NCI-H2171 treated with DMSO at 0.1 percent for 48 hours (cell line): ENCODE data around the gene LRRN3.

Source experiments
- DNase-seq: peaks from one replicate; lab custom pipeline; 2025; lab: John Stamatoyannopoulos, UW

LRRN3 gene

DNA sequence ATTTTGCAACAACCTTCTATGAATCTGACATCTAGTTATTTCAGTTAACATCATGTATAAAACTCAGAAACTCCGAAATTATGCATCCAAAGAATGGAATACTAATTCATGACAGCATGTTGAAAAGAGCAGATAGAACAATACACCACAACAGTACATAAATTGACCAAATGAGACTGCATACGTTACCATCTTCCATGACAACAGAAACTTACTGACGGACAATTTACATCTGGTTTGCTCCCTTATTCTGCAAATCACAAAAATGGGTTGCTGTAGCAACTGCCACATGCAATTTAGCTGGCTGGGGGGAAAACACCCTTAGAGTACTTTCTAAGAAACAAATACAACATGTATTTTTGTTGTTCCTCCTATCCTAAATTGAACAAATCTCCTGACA, 14.3 kb downstream of the LRRN3 start:
- DNase-seq = no peak

DNA sequence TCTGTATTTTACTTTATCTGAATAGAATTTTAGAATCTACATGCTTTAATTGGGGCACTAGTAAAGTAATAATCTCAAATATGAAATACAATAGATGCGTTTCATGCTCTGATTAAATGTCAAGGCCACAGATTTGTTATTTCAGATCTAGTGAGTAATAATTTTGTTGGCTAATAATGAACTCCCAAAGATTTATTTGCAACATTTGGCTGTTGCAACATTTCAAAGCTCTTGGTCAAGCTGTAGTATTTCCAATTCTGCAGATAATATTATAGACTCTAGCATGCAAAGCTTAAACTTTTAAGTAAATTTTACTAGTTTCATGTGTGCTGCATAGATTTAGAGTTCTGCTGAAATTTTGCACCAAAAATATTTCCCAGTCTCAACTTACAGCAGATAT, 16.7 kb downstream of the LRRN3 start:
- DNase-seq = no peak

DNA sequence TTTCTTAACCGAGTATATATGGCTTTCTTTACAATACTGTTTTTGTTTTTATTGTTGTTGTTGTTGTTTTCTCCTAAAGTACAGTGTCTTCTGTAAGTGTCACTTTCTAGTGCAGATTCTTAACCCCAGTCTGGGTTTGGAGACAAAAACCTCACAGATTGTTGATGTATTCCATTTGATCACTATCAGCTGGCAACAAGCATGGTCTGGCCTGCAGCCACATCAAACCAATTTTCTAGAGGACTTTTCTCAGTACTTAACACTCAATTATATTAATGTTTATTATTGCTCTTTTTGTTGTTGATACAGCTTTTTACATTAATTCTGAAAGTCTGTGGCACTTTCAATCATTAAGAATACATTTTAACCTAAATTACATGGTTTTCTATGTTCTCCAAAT, 17.1 kb downstream of the LRRN3 start:
- DNase-seq = no peak

DNA sequence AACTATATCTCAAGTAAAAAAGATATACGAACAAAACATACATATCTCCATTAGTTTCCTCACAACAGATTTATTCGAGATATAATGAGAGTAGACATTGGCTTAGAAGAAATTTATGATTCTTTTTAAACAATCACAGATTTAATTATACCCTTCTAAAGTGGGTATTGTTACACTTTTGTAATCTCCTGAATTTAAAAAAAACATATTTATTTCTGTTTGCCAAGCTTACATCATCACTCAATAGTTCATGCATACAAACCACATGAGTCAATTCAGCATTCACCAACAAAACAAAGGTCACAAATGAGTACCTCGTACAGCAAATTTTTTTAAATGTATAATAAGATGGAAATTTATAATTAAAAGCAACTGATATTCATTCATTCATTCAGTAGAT, 17.6 kb downstream of the LRRN3 start:
- no peak for DNase-seq

DNA sequence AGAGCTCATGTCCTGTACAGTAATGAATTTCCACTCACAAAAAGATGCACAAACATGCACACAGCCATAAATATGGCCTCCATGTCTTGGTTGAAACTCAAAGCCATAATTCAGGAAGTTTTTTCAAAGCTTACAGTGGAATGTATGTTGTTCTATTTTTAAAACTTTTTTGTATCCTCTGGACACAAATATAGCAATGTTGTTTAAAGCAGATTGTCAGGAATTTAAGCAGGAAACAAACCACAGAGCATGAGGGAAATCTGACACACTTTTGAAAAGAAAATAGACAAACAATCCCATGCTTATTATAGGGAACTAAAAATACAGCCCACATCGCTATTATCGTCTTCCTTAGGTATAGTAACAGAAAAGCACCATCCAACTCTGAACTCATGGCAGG, 21.5 kb downstream of the LRRN3 start:
- no peak for DNase-seq

DNA sequence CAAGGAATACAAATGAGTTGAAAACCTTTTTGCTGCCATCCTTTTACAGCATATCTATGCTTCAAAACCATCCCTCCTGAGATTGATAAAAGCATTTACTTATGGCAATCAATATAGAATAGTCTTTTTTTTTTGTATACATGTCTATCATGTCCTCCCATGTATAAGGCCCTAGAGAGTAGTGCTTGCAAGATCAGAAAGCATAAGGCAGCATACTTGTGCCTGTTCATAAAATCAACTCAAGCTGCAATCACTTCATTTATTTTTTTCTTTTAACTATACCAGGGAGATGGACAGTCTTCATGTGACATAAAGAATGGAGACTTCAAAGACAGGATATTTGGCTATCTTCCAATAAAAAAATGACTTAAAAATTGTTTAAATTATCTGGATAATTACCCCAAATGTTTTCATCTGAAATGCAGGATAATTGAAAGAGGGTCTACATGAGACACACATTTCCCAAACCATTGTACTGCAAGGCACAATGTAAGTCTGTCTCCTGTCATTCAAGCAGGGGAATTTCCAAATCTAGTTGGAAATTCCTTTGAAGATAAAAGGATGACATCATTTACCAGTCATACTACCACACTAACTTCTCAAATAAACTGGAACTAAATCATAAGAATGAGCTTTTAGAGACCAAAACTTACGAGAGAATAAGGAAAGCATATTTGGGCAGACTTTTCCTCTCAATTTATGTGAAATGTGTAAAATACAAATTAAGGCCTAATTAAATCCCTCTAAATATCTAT, 22.5 kb downstream of the LRRN3 start:
- DNase-seq = no peak

DNA sequence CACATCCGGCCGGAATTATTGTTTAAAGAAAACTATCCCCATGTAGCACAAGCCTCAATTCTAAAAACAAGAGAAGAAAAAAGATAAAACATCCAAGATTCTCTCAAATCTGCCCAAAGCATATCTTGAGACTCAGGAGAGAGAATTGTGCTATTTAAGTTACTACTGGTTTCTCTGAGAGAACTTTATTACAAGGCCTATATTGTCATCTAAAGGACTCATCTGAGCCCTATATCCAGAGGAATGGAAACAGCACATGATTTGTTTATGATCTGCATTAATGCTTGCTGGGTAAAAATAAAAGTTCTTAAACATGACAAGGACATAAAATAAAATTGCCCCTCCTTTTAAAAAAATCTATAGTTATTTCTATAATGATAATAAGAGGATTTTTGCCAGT, 25.0 kb downstream of the LRRN3 start:
- DNase-seq = no peak

DNA sequence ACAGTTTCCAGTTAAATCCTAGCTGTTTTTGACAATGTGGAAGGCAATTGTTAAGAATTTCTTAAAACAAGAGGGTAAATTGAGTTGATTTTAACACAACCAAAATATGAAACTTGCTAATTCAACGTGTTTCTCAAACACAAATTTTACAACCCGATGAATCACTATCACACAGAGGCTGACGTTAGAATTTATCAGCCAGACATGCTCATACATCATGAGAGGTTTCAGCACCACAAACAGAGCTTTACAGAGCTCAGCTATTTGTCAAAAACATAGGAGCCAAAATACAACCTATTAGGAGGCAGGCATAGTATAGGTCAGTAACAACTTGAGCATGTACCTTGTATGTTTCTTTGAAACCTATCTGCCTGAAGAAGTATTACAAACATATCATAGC, 36.1 kb downstream of the LRRN3 start:
- DNase-seq = no peak

DNA sequence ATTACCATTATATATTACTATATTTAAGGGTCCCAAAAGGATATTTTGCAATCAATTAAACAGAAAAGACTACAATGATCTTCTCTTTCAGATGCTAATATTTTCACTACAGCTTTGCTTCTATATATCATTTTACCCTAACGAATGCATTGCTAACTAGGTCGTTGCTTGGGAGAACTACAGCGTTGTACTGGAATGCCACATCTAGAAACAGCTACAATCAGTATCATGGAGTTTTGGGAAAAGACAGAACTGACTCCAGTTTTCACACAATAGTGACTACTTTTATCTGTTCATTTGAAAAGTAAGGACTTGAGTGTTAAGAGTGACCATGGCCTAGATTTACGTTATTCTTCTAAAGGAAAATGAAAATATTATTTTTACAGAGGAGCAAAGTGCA, 38.5 kb downstream of the LRRN3 start:
- DNase-seq = no peak

DNA sequence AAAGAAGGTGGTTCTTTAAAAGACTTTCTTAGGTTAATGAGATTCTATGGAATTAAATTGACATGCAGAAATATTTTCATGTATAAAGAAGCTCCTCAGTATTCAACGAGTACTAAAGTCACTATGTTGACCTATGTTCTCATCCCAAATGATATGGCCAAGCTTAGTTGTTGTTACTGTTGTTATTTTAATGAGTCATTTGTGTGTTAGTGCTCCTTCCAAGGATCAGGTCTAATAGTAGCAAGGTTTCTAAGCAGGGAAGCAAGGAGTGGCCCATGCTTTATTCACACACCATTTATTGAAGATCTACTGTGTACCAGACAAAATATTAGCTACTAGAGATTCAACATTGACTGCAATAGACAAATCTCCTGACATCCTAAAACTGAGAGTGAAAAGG, 41.9 kb downstream of the LRRN3 start:
- no peak for DNase-seq

DNA sequence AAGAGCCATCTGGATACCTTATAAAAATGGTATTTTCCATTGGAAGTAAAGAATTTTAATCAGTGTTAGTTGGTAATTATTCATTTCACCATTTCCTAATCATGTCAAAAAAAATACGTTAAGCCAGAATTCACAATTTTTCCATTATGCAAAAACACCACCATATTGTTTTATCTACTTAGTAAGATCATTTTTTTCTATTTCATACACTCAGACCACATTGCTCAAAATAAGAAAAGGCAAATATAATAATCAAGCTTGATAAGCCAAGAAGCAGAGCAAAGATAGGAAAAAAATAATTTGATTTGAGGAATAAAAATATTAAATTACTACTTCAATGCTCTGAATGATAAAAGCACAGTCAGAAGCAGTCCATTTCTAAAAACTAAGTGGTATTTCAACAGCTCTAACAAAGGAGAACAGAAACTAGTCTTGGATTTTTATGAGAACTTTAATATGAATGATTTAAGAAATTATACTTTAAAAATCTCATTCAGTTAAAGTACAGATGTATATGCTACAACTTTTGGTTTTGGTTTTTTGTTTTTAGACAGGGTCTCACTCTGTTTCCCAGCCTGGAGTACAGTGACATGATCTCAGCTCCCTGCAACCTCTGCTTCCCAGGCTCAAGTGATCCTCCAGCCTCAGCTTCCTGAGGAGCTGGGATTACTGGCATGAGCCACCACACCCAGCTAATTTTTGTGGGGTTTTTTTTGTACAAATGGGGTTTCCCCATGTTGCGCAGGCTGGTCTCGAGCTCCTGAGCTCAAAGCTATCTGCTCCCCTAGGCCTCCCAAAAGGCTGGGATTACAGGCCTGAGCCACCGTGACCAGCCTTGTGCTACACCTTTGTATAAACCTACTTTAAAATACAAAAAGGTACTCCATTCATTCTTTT, 46.6 kb downstream of the LRRN3 start:
- DNase-seq = no peak

DNA sequence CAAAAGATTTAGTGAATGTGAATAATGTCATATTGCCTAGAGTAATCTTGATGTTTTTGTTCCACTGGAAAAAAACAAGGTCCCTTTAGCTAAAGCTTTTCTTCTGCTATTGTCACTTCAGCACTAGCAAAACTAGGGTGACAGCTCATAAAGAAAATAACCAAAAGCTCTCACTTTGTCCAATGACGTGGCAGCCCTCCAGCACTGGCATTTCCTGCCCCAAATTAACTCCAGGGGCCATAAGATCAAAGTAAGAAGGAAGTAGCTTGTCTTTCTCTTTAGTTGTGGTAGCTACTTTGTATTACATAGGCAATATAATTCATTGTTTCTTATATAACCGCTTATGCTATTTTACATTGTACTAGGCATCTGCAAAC, 47.3 kb downstream of the LRRN3 start:
- no peak for DNase-seq

DNA sequence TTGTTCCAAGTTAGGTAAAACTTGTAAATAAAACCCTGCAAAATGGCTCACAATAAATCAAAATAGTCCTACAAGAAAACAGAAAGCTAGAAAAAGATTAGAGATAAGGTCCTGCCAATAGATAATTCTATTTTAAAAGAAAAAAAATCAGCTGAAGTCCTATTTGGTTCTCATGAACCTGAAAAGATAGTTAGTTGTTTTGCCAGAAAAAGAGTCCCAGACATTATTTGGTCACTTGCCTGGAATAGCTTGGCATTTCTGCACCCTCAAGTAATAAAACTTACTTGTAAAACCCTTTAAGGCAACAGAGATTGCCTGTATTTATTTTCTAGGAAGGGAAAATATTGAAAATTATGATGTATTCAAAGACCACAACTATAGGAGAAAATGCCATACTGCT, 47.7 kb downstream of the LRRN3 start:
- DNase-seq = no peak

DNA sequence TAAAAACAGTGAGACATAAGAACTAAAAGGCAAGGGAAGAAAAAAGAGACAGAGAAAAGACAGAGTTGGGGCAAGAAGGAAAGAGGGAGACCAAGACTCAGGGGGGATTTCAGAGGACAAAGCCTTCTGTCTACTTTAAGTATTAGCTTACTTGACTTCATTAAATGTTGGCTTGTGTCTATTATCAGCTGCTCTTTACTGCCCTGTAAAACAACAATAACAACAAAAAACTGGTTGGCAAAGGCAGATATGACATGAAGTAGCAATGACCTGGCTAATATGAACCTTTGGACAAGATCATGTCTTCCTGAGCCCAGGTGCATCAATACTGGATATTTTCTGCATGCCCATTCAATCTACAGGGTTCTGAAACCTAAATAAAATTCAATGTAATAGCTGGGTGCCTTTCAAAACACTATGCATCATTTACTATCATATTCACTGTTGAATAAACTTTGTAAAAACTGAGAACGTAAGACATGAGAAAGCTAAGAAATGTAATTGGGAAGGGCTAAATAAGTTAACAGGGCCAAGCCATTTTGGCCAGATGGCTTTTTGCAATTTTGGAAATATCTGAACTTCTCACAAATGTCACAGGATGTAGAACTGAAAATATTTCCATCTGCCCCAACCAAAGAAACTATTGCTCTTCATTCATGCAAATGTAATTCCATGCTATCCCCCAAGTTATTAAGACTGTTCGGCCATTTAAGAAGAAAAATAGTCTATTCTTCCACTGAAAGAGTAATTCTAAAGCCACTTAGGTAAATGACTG, 49.4 kb downstream of the LRRN3 start:
- DNase-seq = no peak

DNA sequence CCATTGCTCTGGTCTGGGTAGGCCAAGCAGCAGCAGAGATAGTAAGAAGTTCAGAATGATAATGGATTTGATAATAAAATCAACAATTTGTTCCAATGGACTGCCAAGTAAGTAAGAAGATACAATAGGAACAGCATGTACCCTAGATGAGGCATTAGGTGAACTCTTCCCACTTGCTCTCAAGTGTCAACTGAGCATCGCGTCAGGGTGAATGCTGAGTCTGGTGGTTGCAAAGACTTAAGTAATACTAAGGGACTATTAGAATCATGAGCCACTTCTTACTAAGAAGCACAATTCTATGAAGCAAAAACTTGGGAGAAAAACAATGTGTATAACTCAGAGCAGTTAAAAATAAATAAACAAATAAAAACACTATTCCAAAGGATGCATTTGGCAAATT, 54.5 kb downstream of the LRRN3 start:
- DNase-seq = no peak

DNA sequence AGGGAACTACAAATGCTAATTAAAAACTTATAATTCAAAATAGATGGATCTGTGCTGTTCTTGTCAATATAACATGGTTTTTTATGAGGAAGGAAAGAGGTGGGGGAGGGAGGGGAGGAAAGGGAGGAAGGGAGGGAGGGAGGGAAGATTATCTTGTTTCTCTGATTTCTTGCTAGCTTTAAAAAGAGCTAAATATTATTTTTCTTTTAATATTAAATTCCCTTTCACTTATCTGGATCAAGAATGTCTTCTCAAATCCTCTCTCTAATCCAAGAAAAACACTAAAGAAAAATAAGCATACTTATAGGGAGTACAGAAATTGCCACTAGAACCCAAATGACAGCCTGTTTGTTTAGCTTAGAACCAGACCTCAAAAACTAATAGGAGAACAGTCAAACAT, 55.2 kb downstream of the LRRN3 start:
- no peak for DNase-seq

DNA sequence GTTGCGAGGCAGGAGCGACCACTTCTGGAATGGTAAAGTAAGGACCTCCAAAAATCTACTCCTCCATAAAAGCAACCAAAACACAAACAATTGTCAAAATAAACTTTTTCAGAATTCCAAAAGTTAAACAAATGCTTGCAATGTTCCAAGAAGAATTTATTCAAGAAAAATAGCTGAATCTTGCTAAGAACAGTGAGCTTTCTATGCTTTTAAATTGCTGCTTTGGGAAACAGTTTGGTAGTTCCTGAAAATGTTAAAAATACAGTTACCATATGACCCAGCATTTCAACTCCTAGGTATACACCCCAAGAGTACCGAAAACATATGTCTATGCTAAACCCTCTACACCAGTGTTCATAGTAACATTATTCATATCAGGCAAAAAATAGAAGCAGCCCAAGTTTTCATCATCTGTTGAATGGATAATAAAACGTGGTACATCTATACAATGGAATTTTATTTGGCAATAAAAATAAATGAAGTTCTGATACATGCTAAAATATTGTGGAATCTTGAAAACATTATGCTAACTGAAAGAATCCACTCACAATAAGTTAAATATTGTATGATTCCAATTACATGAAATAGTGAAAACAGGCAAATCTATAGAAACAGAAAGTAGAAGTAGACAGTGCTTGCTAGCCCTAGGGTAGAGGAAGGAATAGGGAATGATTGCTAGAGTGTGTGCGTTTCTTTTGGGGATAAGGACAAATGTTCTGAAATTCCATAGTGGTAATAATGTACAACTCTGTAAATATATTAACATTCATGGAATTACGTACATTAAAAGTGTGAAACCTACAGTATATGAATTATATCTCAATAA, 57.0 kb downstream of the LRRN3 start:
- DNase-seq = no peak

DNA sequence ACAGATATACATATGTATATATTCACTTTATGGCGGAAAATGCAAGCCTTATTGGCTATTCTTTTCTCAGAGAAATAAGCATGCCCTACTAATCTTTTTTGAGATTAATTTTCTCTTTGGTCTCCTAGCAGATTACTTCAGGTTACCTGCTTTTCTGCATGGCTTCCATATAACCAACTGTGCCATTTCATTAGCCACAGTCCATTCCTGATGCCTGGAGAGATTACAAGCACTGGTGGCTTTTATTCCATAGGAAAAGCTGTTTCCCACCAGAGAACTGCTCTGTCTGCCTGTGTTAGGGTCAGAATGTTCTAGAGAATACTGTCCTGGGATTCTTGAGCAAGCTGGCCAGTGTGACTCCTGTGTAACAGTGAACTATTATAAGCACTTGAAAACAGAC, 59.8 kb downstream of the LRRN3 start:
- no peak for DNase-seq

DNA sequence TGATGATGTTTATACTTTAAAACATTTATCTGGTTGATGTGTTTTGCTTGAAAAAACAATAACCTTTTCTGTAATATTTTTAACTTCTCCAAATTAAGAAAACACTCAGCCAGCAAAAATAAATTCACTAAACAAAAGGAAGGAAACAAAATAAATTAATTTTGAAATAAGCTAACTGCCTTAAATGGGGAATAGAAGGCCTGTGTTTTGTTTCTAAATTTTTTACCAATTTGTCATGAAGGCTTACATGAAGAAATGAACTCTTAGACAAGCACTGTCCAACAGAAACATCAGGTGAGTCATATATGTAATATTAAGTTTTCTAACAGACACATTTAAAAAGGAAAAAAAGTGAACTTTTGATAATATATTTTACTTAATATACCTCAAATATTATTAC, 68.5 kb downstream of the LRRN3 start:
- no peak for DNase-seq

DNA sequence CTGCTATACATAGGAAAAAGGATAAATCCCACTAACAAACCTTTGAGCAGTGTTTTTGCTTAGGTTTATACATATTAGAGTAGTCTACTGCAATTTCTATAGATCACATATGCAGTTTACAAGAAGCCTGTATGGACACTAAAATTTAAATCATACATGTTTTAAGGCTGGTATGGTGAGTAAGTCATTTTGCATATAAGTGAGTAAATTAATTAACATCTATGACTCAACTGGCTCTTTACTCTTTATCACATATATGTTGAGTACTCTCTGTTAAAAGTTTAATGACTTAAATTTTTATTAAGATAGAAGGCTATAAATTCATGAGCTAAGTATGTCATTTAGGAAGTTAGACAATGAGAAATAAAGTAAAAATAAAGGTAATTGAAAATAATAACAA, 69.4 kb downstream of the LRRN3 start:
- DNase-seq = no peak

DNA sequence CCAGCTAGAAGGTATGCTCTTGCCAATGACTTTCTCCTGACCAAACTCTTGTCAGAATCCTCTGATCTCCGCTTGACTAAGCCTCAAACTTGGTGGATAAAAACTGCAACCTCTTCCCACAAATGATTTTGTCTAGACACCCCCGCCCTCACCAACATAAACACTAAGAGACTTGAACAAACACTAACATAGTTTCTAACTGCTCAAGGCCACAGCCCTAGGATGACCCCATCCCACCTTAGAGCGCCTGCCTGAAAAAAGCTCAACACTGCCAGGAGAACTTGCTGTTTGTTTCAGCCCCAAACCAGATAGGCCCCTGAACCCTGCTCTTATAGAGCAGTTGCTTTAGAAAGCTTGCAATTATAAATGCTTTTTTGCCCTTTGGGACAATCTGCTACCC, 71.8 kb downstream of the LRRN3 start:
- no peak for DNase-seq

DNA sequence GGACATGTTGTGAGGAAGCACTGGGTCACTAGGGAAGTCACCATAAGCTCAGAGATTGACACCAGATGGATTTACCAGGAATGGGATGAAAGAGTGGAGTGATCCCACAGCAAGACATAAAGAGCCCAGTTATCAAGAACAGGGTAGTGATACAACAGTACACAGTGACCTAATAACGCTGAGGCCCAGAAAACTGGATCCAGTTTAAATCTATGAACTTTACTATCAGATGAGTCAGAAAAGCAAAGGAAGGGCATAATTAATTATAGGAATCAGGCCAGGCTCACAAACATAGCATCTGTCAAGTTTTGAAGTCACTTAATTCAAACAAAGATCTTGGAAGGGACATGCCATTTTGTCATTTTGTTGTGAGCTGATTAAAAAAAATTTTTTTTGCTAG, 73.5 kb downstream of the LRRN3 start:
- no peak for DNase-seq
